Stomach (tissue), 4 donors: Measurements from ENCODE around the gene COG2.

Experiments
- EP300 ChIP-seq: sonication (generic); formaldehyde crosslinking; IDR thresholded peaks from one replicate; pipeline ENCODE4 v1.6.1; 2017; ENCODE audit warnings: antibody characterized with exemption
- POLR2A ChIP-seq, 4 donors: fragments of 450-650 bp; IDR thresholded peaks; one replicate each; pipeline ENCODE4 v1.6.1; 2016; ENCODE audit warnings: antibody characterized with exemption in 4 of 4, control low read depth in 2 of 4, mild to moderate bottlenecking in 1 of 4, moderate library complexity in 1 of 4
- POLR2AphosphoS5 ChIP-seq, 3 donors: sonication (generic); formaldehyde crosslinking; IDR thresholded peaks; one replicate each; pipeline ENCODE4 v1.6.1; 2016; ENCODE audit warnings: antibody characterized with exemption in 3 of 3
- TF ChIP-seq, protein P1 (sequence below), 7 experiments: fragments of 450-650 bp in 4 of 7; fragments of 200-600 bp in 3 of 7; sonication (generic) in 3 of 7; IDR thresholded peaks; one replicate each; pipeline ENCODE4 v1.5.1; 2016 to 2019; ENCODE audit warnings: antibody characterized with exemption in 7 of 7, control low read depth in 2 of 7, mild to moderate bottlenecking in 1 of 7

- TF ChIP-seq POLR2A (IDR thresholded peaks at IDR 0.05) (no peak), POLR2AphosphoS5 (IDR thresholded peaks at IDR 0.05) (no peak), EP300 (no peak)
- TF ChIP-seq, protein P1, sequence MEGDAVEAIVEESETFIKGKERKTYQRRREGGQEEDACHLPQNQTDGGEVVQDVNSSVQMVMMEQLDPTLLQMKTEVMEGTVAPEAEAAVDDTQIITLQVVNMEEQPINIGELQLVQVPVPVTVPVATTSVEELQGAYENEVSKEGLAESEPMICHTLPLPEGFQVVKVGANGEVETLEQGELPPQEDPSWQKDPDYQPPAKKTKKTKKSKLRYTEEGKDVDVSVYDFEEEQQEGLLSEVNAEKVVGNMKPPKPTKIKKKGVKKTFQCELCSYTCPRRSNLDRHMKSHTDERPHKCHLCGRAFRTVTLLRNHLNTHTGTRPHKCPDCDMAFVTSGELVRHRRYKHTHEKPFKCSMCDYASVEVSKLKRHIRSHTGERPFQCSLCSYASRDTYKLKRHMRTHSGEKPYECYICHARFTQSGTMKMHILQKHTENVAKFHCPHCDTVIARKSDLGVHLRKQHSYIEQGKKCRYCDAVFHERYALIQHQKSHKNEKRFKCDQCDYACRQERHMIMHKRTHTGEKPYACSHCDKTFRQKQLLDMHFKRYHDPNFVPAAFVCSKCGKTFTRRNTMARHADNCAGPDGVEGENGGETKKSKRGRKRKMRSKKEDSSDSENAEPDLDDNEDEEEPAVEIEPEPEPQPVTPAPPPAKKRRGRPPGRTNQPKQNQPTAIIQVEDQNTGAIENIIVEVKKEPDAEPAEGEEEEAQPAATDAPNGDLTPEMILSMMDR (IDR thresholded peaks at IDR 0.05) = no peak
Measured at GRCh38 chr1:230643908-230644307, 1.6 kb downstream of the COG2 start.
